Fibroblast of skin of scalp (primary cell): ENCODE results near the gene PNLIPRP3. TPM values are rescaled to one million over a fixed set of nuclear protein-coding genes. Genes with fewer than 3 reads are reported as not detected.
A peak's percentile ranks its signal among the peaks of the same experiment; 100 is the strongest.
"Not testable (repeated sequence)": the region's sequence is repeated elsewhere in the genome, so short reads cannot be mapped to it uniquely, and the experiment has no call there.

Experiments
- DNase-seq: peaks from one replicate; pipeline ENCODE4 v3.0.0-alpha.2; 2013
- polyA plus RNA-seq, 2 experiments: library from polyadenylated mRNA; unstranded; fragments of 120-200 nt; gene quantifications; one replicate each; pipeline ENCODE4 v1.2.1, GENCODE V29; 2013; ENCODE audit not compliant: insufficient read length in 2 of 2

Gene PNLIPRP3
- not detected for polyA plus RNA-seq (2013, experiment 1 of 2; ENCODE audit: insufficient read length)
- not detected for polyA plus RNA-seq (2013, experiment 2 of 2; ENCODE audit: insufficient read length)

DNA sequence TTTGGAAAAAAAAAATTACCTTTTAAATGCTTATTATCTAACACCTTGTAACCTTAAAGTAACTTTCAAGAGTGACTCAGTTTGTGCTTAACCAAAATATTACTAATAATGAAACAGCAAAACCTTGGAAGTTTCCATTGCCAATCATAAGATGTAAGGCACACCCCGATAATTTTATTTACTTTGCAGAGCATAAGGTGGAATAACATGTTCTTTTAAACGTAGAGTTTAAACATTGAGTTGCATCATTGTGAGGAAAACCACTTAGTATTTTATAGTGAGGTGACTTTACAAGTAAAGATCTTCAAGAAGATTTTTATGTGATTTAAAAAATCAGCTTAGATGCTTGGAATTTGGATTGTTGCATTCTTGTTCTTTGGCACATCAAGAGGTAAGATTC, at the start of gene PNLIPRP3:
Gene PNLIPRP3 (plus strand): TSS at position 177 of the 400 bp plus-strand sequence. CDS start 166 bp downstream, at position 343.
- DNase-seq: no peak

DNA sequence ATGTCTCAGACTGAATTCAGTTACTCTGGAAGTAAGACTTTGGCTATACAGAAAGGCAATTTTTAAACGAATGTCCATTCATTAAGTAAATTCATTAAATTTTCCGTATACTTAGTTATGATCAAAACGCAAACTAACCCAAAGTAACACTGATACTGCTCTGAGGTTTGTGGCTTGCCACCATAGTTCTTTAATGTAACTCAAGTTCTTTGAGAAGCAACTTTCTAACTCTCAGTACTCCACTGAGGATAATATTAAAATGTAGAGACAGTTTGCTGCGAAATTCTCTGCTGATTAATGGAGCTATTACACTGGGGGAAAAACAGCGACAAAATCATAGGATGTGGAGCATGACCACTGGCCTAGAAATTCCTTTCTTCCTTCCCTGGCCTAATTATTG, 45.4 kb upstream of the PNLIPRP3 start:
- no peak for DNase-seq

GRCh38 chr10:116385311-116385710, 42.3 kb upstream of the PNLIPRP3 start:
- DNase-seq: no peak

- peak; percentile 46 for DNase-seq
Observed at GRCh38 chr10:116385994-116386809, 41.4 kb upstream of the PNLIPRP3 start.

GRCh38 chr10:116393246-116393831, 34.3 kb upstream of the PNLIPRP3 start:
- not testable (repeated sequence) for DNase-seq

- DNase-seq: no peak
Observed at GRCh38 chr10:116395223-116395985, 32.2 kb upstream of the PNLIPRP3 start.

DNA sequence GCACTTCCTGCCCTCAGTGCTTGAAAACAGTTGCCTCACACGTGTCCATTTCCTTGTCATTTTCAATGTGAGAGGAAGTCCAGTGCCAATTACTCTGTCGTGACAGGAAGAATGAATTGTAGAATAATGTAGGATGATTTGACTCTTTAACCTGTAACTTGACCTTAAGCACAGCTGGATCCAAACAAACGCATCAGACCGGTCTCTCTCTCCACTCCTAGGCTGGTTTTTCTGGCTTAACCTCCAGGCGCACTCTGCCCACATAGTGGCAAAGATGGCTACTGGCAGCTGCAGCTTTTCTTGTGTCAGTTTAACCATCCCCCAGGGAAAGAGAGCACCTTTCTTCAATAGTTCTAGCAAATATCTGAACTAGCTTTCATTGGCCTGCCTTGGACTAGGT, 29.4 kb upstream of the PNLIPRP3 start:
- no peak for DNase-seq

DNA sequence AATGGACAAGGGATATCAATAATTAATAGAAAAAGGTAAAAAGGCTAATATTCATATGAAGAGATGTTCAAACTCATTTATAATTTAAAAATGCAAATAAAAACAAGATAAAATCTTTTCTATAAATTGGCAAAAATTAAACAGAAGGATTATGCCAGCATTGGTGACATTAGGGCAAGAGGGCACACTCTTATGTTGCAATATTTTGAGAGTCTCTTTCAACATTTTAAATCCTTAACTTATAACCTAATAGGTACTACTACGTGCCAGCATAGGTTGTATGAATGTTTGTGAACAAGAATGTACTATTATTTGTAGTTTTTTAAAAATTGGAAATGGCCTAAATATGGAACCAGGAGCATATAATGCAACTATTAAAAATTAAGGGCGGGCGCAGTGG, 24.8 kb upstream of the PNLIPRP3 start:
- no peak for DNase-seq

GRCh38 chr10:116403740-116404250, 23.9 kb upstream of the PNLIPRP3 start:
- peak; percentile 6 for DNase-seq

DNA sequence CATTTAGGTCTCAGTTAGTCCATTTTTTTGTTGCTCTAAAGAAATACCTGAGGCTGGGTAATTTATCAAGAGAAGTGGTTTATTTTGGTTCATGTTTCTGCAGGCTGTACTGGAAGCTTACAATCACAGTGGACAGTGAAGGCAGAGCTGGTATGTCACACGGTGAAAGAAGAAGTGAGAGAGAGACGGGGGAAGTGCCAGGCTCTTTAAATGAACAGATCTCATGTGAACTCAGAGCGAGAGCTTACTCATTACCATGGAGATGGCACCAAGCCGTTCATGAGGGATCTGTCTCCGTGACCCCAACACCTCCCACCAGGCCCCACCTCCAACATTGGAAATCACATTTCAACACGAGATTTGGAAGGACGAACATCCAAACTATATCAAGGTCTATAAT, 18.9 kb upstream of the PNLIPRP3 start:
- no peak for DNase-seq

DNA sequence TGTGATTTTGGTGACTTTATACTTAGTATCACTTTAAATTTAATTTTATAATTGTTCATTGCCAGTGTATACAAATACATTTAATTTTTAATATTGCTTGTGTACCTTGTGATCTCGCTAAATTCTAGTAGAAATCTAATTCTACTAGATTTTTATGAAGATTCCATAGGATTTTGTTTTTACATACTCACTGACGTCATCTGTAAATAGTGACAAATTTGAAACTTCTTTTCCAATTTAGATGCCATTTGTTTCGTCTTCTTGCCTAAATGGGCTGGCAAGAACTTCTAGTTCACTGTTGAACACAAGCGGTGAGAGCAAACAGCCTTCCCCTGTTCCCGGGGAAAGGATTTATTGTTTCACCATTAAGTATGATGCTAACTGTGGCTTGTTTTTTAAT, 17.3 kb upstream of the PNLIPRP3 start:
- no peak for DNase-seq

GRCh38 chr10:116417821-116418220, 9.8 kb upstream of the PNLIPRP3 start:
- DNase-seq: no peak

DNA sequence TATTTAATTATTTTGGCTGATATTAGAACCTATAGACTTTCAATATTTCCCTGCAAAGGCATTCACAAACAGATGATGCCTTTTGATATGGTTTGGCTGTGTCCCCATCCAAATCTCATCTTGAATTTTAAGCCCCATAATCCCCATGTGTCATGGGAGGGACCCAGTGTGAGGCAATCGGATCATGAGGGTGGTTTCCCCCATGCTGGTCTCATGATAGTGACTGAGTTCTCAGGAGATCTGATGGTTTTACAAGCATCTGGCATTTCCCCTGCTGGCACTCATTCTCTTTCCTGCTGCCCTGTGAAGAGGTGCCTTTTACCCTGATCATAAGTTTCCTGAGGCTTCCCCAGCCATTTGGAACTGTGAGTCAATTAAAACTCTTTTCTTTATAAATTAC, 9.3 kb upstream of the PNLIPRP3 start:
- DNase-seq: no peak

GRCh38 chr10:116421815-116422214, 5.8 kb upstream of the PNLIPRP3 start:
- DNase-seq: no peak

- DNase-seq: no peak
Observed at GRCh38 chr10:116429288-116429977, 1.8 kb downstream of the PNLIPRP3 start.

- no peak for DNase-seq
Observed at GRCh38 chr10:116430288-116430687, 2.6 kb downstream of the PNLIPRP3 start.

DNA sequence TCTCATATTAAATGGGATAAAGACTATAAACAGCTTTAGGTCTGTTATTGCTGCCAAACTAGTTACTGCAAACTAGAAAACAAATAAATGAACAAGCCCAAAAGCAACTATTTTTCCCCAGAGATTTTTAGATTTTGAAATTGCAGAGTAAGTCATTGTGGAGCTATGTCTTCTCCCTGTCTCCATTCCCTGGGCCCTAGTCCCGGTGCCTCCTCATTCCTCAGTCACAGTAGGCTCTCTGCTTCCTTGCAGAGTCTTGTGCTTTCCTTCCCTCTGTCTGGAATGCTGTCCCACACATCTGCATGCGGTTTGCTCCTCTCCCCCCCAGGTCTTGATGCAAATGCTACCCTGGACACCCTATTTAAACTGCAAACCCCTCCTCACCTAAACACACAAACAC, 4.0 kb downstream of the PNLIPRP3 start:
- DNase-seq: no peak

DNA sequence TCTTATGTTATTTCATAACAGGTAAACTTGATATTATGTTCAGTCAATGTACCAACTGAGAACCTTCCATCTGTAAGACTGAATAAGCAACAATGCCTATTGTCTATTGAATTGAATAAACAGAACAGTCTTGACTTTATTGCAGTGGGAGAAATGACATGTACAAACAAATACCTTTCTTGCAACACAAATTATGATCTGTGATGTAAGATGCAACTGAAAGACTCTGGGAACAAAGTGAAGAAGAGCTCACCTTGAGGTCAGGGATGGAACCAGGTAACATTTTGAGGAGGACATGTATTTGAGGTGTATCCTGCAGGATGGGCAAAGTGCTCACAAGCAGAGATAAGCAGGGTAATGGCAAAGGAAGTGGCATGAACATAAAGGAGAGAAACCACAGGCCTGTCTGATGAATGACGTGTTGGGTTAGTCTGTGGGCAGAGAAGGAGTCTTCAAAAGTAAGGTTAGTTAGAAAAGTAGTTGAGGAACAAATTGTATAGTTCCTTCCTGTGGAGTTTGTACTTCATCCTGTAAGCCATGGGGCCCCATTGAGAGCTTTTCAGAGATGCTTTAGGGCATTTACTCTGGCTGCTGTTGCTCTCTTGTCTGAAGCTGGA, 9.5 kb downstream of the PNLIPRP3 start:
- no peak for DNase-seq

GRCh38 chr10:116440330-116441030, 12.8 kb downstream of the PNLIPRP3 start:
- no peak for DNase-seq

DNA sequence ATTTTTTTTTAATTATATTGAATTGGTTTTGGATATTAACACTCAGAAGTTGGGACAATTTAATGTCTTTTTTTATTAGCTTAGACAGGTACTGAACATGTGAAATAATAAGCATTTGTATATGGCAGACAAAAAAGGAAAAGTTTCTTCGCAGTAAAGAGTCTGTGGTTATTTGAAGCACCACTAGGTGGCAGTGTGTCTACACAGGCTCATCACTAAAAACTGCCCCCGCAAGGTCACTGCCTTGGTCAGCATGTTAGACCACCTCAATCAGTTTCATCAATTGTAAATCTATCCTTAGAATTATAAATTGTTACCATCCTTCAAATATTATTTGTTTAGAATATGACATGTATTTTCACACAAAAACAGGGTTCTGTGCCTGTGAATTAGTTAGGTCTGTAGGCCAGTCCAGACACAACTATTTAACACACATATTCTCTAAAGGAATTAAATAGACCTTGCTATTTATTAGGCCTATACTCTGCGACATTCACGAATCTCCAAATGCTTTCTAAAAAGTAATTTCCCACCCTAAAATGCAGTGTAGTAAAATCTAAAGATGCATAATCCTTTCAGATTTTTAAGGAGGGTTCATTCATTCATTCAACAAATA, 17.0 kb downstream of the PNLIPRP3 start:
- DNase-seq: peak; percentile 31

- no peak for DNase-seq
Observed at GRCh38 chr10:116450861-116451260, 23.2 kb downstream of the PNLIPRP3 start.
